Breast epithelium (tissue), 3 donors: Measurements from ENCODE around the gene NPY2R.

Source experiments
- POLR2A ChIP-seq: fragments of 450-650 bp; IDR thresholded peaks from one replicate; pipeline ENCODE4 v1.6.1; 2016; ENCODE audit warnings: antibody characterized with exemption, mild to moderate bottlenecking, moderate library complexity
- TF ChIP-seq, protein P1 (sequence below), 3 donors: fragments of 450-650 bp; IDR thresholded peaks; one replicate each; pipeline ENCODE4 v1.5.1; 2016 to 2017; ENCODE audit warnings: antibody characterized with exemption in 3 of 3, mild to moderate bottlenecking in 3 of 3, moderate library complexity in 3 of 3

DNA sequence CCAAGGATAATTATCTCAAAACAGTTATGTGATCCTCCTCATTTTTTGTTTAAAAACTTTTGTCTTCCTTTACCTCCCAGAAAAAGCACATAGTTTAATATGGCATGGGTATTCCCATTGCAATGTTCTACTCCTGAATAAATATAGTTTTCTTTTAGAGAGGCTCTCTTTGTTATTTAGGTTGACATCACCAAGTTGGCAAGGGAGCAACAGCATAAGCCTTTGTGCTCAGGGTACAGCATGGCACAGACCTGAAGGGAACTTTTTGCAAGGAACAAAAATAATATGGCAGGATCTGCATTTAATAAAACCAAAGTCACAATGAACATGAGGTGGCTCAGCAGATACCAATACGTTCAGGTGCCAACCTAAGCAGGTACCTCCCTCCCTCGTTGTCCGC, 47.1 kb upstream of the NPY2R start:
- no peak for TF ChIP-seq POLR2A
- TF ChIP-seq, protein P1, sequence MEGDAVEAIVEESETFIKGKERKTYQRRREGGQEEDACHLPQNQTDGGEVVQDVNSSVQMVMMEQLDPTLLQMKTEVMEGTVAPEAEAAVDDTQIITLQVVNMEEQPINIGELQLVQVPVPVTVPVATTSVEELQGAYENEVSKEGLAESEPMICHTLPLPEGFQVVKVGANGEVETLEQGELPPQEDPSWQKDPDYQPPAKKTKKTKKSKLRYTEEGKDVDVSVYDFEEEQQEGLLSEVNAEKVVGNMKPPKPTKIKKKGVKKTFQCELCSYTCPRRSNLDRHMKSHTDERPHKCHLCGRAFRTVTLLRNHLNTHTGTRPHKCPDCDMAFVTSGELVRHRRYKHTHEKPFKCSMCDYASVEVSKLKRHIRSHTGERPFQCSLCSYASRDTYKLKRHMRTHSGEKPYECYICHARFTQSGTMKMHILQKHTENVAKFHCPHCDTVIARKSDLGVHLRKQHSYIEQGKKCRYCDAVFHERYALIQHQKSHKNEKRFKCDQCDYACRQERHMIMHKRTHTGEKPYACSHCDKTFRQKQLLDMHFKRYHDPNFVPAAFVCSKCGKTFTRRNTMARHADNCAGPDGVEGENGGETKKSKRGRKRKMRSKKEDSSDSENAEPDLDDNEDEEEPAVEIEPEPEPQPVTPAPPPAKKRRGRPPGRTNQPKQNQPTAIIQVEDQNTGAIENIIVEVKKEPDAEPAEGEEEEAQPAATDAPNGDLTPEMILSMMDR (IDR thresholded peaks at IDR 0.05): no peak
